Renal cortical epithelial cell (primary cell): Measurements from ENCODE around the gene C3orf22. TPM values are rescaled to one million over a fixed set of nuclear protein-coding genes. Genes with fewer than 3 reads are reported as not detected.

Experiments
- DNase-seq: peaks from one replicate; pipeline ENCODE4 v3.0.0-alpha.2; 2011; ENCODE audit warnings: low read depth
- total RNA-seq: library from RNA; depleted of rRNA; stranded (reverse); fragments of >200 nt; gene quantifications from 2 replicates; pipeline ENCODE4 v1.2.3, GENCODE V29; 2014

The C3orf22 gene
- total RNA-seq, 1 donor from 2014 or later: not detected

- no peak for DNase-seq
These were observed 1.9 kb downstream of the C3orf22 start for GRCh38 chr3:126556637-126557414.

GRCh38 chr3:126555795-126556636 lies 2.7 kb downstream of the C3orf22 start:
- no peak for DNase-seq

- no peak for DNase-seq
These were observed 3.9 kb downstream of the C3orf22 start for GRCh38 chr3:126554560-126555525.

- DNase-seq: no peak
These were observed 5.2 kb downstream of the C3orf22 start for GRCh38 chr3:126553284-126554084.

- no peak for DNase-seq
These were observed 5.9 kb downstream of the C3orf22 start for GRCh38 chr3:126552688-126553283.

GRCh38 chr3:126551839-126552687 lies 6.7 kb downstream of the C3orf22 start:
- DNase-seq: no peak

GRCh38 chr3:126551121-126551838 lies 7.5 kb downstream of the C3orf22 start:
- DNase-seq: no peak

GRCh38 chr3:126550488-126551051 lies 8.2 kb downstream of the C3orf22 start:
- DNase-seq: no peak

- no peak for DNase-seq
These were observed 8.8 kb downstream of the C3orf22 start for GRCh38 chr3:126549861-126550487.

- no peak for DNase-seq
These were observed 9.9 kb downstream of the C3orf22 start for GRCh38 chr3:126548556-126549466.

- no peak for DNase-seq
These were observed 11.0 kb downstream of the C3orf22 start for GRCh38 chr3:126547721-126548120.

- no peak for DNase-seq
These were observed 12.0 kb downstream of the C3orf22 start for GRCh38 chr3:126546549-126547239.

- no peak for DNase-seq
These were observed 12.7 kb downstream of the C3orf22 start for GRCh38 chr3:126546013-126546412.

- no peak for DNase-seq
These were observed 13.2 kb downstream of the C3orf22 start for GRCh38 chr3:126545544-126545943.

GRCh38 chr3:126544596-126545281 lies 14.0 kb downstream of the C3orf22 start:
- DNase-seq: no peak
